HCEC 1CT (cell line): ENCODE data around the gene BSND.

ENCODE experiments used
- DNase-seq: peaks from one replicate; pipeline ENCODE4 v3.0.0-alpha.2; 2017

The BSND gene

DNA sequence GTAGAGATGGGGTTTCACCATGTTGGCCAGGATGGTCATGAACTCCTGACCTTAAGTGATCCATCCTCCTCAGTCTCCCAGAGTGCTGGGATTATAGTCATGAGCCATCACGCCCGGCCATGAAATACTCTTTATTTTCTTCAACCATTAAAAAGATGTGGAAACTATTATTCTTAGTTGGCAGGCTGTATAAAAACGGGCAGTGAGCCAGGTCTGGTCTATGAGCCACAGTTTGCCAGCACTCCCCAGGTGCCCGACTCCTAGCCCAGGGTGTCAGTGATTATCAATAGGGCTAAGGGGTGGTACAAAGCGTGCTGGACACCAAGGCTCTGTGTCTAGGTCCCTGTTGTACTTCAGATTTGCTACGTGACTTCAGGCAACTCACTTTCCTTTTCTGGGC, 22.0 kb upstream of the BSND start:
- no peak for DNase-seq

DNA sequence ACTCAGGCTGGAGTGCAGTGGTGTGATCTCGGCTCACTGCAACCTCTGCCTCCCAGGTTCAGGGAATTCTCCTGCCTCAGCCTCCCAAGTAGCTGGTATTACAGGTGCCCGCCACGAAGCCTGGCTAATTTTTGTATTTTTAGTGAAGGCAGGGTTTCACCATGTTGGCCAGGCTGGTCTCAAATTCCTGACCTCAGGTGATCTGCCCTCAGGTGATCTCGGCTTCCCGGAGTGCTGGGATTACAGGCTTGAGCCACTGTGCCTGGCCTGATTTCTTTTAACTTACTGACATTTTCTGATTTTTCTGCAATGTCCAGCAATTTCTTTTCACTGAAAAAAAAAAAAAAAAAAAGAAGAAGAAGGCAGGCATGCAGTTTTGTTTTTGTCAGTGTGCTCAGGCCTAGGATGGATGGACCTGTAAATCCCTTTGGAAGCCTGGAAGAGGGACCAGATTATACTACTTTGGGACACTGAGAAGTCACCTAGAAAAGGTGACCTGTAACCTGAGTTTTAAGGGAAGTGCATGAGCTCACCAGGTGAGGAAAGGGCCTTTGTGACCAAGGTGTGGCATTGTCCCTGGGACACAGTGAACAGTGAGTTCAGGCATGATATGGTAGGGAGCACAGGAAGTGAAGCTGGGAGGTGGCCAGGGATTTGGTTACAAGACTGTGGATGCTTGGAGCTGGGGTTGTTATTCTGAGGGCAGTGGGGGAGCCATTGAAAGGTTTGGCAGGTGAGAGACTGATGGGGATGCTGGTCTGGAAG, 21.0 kb upstream of the BSND start:
- no peak for DNase-seq

DNA sequence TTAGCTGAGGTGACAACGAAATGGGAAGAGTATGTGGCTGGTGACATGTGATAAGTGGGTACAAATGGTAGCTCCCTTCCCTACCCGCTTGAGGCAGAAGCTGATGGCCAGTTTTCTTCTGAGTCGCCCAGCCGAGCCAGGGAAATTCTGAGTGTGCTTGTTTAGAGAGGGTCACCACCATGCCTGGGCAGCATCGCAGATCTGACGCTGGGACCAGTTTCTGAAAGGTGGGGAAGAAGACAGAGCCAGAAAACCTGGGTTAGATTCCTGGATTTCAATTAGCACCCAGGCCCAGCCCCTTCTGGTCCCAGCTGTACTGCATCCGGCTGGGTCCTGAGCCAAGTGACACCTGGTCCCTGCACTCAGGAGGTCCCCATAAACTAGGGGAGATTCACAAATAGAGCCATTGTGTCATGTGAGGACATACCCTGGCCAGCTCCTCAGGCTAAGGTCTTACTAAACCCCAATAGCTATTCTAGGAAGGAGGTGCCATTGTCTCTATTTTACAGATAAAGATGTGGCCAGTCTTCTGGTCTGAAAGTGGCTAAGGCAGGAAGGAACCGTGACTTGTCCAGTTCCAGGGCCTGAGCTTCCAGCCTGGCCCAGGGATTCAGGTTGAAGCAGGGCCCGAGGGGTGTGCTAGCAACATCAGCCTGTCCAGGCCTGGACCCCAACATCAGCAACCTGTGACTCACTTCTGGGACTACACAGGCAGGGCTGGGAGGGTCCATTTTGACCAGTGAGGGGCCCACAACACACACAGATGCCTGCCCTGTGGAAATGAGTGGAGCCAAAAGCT, 20.0 kb upstream of the BSND start:
- DNase-seq, result no peak

DNA sequence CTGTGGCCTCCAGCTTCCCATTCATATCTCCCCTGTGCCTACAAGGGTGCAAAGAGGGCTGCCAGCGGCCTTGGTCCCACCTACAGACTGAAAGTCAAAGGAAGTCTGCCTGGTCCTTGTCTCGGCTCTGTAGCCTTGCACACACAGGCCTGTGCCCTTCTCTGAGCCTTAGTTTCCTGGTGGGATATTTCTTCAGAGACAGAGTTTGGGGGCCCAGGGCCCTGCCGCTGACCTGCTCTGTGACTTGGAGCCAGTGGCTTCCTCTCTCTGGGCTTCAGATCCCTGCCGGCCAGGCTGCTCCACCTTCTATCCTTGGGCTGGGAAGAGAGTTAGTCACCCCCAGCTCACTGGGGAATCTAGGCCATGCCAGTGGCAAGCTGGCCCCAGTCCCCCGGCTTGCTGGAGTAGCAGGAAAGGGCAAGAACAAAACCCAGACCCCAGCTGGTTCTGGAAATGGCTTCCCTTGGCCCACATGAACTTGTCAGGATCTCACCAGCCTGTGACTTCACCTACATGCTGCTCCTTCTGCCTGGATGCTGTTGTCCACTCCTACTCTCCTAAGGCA, 19.3 kb upstream of the BSND start:
- no peak for DNase-seq

DNA sequence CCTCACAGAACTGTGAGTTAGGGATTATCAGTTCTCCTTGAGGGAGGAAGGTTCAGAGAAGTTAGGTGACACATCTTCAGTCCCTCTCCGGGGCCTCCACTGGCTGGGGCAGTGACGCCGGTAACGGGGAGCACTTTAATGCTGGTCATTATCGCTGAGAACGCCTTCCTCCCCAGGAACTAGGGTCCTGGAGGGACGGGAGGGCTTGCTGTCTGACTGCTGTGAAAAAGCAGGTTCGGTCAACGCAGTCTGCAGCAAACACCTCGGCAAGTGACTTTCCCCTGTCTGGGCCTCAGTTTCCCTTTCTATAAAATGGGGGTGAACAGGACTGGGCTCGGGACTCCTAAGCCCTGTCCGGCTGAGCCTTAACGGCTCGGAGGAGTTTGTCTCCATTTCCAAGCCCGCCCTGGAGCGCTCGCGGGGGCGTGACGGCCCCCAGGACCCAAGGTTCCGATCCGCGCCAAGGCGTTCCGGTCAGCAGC, 18.6 kb upstream of the BSND start:
- no peak for DNase-seq

DNA sequence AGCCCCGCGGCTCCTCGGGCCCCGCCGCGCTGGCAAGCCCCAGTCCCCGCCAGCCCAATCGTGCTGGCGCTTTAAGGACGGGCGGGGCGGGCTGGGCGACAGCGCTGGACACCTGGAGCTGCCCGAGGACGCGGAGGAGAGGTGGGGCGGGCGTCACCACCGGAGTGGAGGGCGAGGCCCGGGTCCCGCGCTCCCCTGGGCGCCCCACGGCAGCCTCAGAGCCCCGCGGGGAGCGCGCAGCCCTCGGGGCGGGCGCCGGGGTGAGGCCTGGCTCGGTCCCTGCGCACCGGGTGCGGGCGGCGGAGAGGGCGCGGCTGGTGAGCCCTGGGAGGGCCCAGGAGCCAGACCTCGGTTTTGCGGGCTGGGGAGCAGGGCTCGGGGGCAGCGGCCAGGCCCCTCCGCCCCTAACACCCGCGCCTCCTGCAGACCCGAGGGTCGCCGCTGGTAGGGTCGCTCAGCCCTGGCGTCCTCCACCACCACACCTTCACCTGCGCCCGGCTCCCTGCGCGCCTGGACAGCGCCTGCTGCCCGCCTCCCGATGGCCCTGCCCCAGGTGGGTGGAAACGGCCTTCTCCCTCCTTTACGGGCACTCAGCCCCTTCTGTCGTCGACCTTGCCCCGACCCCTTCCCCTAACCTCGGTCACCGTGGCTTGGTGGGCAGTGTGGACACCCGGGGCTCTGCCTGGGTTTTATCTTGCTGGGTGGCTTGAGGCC, 18.0 kb upstream of the BSND start, which contains the start of gene TMEM61:
TSS of gene TMEM61 (plus strand) at position 101 of the 714 bp plus-strand sequence. CDS start at position 539, 438 bp downstream.
- DNase-seq, result no peak

DNA sequence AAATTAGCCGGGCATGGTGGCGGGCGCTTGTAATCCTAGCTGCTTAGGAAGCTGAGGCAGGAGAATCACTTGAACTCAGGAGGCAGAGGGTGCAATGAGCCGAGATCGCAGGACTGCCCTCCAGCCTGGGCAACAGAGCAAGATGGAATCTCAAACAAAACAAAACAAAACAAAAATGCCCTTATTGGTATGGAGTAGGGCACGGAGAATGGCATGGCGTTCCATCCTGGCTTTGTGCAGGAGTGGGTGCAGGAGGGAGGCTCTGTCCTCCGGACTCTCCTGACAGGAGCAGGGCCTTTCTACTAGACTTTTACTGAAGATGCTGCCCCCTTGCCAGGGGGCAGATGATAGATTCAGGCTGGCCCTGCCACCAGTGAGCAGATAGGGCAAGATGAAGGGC, 17.3 kb upstream of the BSND start:
- DNase-seq, result no peak

DNA sequence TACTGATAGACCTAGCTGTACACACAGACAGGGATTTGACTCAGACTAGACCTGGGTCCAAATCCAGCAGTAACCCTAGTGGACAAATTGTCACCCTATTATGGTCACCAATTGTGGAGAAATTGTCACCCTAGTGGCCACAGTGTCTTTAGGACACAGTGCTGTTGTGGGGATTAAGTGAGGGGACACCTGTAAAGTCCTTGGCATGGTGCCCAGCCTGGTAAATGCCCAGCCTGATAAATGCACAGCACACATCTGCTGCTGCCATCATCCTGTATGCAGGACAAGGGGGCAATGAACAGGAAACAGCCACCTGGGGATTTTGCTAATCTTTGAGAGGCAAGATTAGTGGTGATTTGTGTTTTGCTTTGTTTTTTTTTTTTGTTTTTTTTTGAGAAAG, 16.0 kb upstream of the BSND start:
- DNase-seq, result no peak

DNA sequence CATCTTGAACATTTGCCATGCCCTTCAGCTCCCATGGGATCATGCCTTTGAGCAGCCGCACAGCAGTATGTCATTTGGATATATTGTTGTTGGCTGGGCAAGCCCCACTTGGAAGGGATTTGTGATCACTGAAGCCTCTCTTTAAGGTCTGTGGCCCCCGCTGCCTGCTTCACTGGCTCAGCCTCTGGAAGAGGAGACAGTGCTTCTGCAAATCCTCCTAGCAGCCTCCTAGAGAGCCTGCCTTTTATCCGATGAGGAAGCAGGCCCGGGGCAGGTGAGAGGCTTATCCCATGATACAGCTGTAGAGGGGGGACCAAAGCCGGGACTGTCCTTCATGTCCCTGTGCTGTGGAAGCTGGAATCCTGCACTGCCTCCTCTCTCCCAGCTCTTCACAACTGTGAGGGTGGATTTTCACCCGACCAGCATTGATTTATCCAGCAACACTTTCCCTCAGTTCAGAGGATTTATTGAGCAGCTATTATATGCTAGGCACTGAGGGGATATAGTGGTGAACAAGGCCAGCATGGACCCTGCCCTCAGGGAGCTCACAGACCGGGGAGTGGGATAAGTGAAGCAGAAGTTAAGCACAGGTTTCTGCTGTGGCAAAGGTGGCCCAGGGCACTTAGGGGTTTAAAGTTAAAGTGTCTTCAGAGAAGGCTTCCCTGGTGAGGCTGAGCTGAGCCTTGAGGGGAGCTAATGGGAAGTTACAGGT, 14.4 kb upstream of the BSND start:
- DNase-seq, result no peak

DNA sequence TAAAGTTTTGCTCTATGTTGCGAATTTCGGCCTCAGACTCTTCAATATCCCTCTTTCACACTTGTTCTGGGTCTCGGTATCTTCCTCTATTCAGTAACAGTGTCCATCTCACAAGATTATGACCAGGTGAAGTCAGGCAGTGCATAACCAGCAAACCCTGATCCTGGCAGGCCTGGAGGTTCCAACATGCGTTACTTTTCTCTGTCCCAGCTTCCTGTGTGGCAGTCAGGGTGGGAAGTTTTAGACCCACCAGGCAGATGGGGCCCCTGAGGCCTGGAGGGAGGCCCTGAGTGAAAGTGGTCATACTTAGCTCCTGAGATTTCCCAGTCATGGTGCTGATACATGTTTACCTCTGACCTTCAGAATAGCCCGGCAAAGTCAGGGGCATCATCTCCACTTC, 13.2 kb upstream of the BSND start:
- no peak for DNase-seq

DNA sequence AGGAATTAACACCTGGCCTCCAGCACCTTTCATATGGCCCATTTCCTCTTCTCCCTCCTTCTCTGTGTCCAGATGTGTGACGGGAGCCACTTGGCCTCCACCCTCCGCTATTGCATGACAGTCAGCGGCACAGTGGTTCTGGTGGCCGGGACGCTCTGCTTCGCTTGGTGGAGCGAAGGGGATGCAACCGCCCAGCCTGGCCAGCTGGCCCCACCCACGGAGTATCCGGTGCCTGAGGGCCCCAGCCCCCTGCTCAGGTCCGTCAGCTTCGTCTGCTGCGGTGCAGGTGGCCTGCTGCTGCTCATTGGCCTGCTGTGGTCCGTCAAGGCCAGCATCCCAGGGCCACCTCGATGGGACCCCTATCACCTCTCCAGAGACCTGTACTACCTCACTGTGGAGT, 12.7 kb upstream of the BSND start:
- DNase-seq, result no peak

DNA sequence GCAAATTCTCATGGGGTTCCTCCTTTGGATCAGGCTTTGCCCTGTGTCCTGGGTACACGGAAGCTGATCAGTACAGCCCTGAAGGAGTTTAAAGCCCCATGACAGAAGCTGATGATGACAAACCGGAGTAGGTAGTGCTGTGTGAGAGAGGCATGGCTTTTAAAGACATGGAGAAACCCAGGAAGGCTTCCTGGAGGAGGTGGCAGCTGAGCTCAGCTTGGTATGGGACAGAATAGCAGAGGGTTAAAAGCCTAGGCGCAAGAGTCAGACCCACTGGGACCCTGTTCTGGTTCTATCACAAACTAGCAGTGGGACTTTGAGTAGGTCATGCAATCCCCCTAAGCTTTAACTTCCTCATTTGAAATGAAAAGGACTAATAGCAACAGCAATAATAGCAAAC, 12.2 kb upstream of the BSND start:
- no peak for DNase-seq

DNA sequence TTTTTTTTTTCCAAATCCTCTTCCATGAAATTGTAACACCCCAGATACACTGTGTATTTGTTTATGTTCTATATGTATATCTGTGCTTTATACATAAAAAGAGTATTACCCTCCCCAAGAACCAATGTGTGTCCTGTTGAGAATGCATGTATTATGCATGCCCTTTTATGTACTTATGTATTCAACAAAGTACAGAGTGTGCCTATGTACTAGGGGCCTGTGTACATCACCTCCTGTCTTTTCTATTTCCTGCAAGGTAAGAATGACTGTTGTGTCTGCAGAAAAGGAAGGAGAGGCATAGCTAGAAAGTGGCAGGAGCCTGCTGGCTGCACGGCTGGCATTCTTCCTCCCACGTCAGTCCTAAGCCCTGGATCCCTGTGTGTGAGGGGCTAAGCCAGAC, 11.3 kb upstream of the BSND start:
- DNase-seq, result no peak

DNA sequence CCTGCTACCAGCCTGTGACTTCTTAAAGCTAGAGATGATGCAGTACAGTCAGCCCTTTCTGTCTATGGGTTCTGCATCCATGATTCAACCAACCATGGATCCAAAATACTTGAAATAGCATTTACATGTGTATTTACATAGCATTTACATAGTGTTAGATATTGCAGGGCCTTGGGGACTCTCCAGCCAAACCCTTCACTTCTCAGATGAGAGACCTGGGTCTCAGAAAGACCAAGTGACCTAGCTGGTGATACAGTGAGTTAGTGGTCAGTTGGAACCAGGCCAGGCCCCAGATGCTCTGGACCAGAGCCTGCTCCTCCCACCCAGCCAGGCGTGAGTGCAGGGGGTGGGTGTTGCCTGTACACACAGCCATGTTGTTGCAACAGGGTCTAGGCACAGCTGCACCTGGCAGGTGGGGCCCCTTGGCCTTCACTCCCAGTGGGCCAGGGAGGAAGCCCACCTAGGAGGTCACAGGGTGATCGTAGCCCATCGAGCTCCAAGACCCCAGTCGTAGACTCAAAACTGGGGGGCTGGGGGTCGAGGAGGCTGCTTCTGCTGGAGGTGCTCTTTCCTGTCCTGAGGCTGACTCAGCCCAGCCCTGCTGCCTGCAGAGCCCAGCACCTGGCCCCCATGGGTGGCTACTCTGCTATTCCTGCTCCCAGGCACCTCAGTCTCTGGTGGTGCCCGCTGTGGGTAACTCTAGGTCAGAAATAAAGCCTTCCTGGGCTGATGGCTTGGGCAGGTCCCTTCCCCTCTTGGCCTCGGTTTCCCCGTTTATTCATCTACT, 10.6 kb upstream of the BSND start:
- peak; percentile 31 for DNase-seq

DNA sequence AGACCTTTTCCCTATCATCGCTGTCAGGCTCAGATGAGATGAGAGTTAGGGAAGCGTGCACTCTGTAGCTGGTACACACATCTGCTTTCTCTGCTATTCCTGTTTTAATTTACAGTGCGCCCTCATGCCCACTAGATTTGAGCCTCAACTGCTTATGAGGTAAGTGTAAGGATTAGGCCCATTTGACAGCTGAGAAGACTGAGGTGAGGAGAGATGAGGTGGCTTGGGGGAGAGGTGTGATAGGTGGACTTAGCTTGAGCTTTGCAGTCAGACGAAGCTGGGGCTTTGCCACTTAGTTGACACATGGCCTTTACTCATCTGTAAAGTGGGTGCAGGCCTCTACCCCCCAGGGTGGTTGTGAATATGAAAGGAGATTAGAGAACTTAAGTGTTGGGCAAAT, 9.8 kb upstream of the BSND start:
- no peak for DNase-seq

DNA sequence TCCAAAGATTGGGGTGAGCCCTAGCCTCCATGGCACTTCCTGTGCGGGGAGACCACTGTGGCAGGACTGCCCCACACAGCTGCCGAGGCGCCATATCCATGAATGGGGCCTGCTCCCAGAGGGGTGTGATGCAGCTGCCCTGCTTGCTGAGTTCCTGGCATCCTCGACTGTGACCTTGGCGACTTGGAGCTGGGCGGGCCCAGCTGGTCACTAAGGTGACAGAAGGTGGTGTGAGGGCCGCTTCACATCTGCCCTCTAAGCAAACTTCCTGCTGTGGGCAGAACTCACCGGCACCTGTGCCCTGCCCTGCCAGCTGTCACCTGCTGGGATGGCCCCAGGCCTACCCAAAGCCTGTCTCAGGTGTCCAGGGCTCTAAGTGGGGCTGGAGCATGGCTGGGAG, 9.3 kb upstream of the BSND start:
- no peak for DNase-seq

DNA sequence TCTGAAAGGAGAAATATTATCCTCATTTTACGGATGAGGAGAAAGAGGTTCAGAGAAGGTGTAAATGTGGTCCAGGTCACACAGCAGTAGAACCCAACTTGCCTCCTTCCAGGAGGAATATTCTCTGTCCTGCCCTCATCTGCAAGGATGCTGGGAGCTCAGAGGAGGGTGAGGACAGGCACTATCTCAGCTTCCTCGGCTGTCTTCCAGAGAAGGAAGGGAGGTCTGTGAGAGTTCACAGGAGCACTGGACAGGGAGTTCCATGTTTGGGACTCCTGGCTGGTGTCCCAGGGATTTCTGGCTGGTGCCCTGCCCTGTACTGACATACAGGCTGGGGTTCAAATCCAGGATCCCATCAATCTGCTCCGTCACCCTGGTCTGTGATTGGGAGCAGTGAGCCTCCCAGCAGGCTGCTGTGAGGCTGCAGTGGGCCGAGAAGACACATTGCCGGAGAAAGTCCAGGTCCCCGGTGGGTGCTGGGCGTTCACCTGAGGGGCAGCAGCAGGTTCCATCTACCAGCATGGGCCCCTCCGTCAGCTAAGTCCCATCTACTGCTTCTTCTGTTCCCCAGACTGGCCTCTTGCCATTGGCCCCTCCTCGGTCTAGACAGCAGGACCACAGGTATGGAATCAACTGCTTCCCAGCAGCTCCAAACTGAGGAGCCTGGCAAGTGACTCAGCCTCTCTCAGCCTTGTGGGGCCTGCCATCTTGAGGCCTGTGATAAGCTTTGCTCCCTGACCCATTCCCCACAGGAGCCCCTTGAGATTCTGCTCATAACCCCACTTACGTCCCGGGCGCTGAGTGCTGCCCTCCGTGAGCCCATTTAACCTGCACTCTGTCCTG, 8.5 kb upstream of the BSND start:
- DNase-seq, result no peak

DNA sequence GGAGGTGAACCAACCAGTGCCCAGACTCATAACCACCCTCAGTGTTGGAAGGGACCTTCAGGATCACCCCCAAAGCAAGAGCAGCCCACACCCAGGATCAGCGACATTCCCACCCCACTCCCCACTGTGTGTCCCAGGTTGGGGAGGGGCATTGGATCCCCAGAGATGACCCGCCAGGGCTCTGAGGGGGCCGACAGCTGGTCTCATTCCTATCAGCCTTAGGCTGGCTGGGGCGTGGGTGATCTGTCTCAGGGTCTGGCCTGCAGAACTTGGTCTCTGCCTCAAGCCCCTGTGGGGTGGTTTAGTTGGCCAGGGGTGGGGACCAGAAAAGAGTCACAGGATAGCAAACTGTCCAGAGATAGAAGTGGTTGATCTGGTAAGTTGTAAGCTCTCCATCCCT, 7.8 kb upstream of the BSND start:
- DNase-seq, result no peak

DNA sequence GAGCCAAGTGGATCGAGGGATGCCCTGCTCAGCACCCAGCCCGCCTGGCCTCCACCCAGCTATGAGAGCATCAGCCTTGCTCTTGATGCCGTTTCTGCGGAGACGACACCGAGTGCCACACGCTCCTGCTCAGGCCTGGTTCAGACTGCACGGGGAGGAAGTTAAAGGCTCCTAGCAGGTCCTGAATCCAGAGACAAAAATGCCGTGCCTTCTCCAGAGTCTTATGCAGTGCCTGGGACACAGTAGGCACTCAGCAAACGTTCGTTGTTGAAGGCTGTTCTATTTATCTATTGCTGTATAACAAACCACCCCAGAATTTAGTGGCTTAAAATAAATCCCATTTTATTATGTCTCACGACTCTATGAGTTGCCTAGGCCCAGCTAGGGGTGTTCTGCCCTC, 6.8 kb upstream of the BSND start:
- DNase-seq, result no peak

DNA sequence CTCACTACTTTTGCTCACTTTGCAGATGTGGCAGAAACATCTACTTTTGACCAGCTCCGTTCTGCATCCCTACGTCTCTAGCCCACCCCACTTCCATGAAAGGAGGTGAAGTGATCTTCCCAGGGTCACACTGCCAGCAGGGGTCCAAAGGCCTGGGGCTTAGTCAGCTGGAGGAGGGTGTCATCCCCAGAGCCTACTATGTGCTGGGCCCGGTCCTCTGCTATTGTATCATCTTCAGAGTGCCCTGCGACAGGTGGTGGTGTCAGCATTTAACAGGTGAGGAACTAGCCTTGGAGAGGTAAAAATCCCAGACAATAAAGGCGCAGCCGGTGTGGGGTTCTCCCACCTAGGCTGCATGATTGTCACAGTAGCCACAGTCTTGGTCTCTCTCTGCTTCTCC, 5.6 kb upstream of the BSND start:
- no peak for DNase-seq
